ENCODE measurements around the gene SERINC1. TPM values are rescaled to one million over a fixed set of nuclear protein-coding genes. Genes with fewer than 3 reads are reported as not detected.

Gene SERINC1
- total RNA-seq, 6 donors from 2014 or later, result 30.4 to 222 (median 188) TPM

DNA sequence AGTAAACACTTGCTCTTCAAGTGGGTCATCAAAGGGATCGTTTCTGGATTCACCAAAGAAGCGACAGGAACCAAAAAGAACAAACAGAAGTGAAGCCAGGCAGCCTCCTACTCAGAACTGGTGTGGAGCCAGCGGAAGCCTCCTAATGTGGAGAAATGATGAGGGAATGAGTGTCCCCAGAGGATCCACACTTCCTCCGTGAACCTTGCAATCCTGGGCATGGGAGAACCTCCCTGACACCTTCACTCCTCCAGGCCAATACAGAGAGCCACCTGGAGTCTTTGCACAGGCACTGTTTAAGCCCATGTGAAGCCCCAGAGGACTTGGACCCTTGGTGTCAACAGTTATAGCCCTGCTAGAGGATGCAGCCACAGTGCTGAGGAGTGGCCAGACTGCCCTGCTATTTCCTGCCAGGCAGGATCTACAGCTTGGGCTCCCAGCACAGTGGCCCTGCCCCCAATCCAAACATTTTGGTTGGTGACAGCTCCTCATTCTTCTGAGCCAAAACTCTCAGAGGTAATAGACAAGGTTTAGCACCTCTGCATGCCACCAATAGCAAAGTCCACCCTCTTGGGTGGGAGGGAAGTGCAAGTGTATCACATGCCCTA, 23.2 kb upstream of the SERINC1 start:
- TF ChIP-seq EP300 (IDR thresholded peaks at IDR 0.05) (no peak), POLR2A (IDR thresholded peaks at IDR 0.05) (no peak), POLR2AphosphoS5 (IDR thresholded peaks at IDR 0.05) (no peak)
- TF ChIP-seq, protein P1, sequence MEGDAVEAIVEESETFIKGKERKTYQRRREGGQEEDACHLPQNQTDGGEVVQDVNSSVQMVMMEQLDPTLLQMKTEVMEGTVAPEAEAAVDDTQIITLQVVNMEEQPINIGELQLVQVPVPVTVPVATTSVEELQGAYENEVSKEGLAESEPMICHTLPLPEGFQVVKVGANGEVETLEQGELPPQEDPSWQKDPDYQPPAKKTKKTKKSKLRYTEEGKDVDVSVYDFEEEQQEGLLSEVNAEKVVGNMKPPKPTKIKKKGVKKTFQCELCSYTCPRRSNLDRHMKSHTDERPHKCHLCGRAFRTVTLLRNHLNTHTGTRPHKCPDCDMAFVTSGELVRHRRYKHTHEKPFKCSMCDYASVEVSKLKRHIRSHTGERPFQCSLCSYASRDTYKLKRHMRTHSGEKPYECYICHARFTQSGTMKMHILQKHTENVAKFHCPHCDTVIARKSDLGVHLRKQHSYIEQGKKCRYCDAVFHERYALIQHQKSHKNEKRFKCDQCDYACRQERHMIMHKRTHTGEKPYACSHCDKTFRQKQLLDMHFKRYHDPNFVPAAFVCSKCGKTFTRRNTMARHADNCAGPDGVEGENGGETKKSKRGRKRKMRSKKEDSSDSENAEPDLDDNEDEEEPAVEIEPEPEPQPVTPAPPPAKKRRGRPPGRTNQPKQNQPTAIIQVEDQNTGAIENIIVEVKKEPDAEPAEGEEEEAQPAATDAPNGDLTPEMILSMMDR (IDR thresholded peaks at IDR 0.05), result no peak
- DNase-seq (peak in 1 of 2 donors; percentile 48), ATAC-seq (ENCODE audit: low FRiP score in 2 of 2) (peak in 1 of 2 donors; percentile 67)
- WGBS, 2 donors, result 76 to 78% methylated on average over 4 of the region's 4 CpGs
- H3K27me3 ChIP-seq, result no peaks in the 10 kb centered on the region
- H3K9me3 ChIP-seq, result peaks cover 0 to 8% (median 3%) of the 10 kb centered on the region in 4 donors
- no peak overlapping the region for H3K27ac ChIP-seq
- peaks cover 0 to 7% (median 0%) of the 10 kb centered on the region in 4 donors for H3K4me1 ChIP-seq
- H3K4me3 ChIP-seq, result no peak overlapping the region
- H3K36me3 ChIP-seq, result no peaks in the 10 kb centered on the region

DNA sequence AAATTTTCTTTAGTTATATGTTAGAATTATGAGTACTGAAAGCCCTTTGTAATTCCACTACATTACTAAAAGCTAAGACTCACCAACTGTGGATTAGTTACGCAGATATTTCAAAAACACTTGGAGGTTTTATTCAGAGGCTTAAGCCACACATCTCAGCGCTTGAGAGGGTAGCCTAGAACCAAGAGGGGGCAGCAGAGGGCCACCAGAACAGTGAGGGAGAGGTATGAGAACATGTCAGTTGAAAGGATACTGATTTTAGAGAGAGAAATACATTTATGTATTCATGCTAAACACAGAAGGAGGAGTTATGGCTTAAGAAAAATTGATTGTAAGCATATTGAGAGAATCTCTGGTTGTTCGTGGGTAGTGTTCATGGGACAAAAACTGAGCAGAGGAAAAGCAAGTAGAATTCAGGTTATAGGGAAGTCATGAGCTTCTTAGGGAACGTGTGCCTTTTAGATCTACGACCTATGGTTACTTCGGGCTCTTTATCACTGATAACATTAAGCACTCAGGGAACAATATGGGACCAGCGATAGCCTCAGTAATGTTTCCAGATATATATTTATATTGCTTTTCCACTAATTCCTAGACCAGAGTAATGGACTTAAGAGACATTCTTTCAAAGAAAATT, 20.4 kb upstream of the SERINC1 start:
- ATAC-seq (ENCODE audit: low FRiP score in 2 of 2), result peak; percentile 88 to 92
- Histone ChIP-seq H3K9me3 (peaks cover 0 to 7% (median 3%) of the 10 kb centered on the region in 4 donors), H3K27me3 (no peaks in the 10 kb centered on the region), H3K4me3 (no peak overlapping the region), H3K4me1 (peaks cover 0 to 7% (median 0%) of the 10 kb centered on the region in 4 donors), H3K27ac (no peak overlapping the region), H3K36me3 (no peaks in the 10 kb centered on the region)
- 26 to 28% methylated on average over 7 of the region's 7 CpGs for WGBS, 2 donors
- no peak for TF ChIP-seq EP300 (IDR thresholded peaks at IDR 0.05)
- TF ChIP-seq, protein P1 (IDR thresholded peaks at IDR 0.05), result peak; percentile 28 to 85 (median 62)
- DNase-seq, result peak in 1 of 2 donors; percentile 70

DNA sequence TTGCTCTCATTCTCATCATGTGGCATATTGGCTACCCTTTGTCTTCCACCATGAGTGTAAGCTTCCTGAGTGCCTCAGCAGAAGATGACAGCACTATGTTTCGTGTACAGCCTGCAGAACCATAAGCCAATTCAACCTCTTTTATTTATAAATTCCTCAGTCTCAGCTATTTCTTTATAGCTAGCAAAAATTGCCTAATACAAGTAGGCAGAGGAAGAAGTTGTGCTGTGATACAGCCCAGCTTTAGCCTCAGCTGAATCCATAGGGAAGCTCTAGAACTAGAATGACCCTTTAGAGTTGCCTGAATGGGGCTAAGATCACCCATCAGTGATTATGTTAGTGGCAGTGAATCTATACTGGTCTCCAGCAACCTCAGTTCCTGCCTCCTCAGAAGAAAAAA, 19.0 kb upstream of the SERINC1 start:
- no peak for ATAC-seq (ENCODE audit: low FRiP score in 2 of 2)
- no peak for TF ChIP-seq POLR2A (IDR thresholded peaks at IDR 0.05)
- no peak for TF ChIP-seq POLR2AphosphoS5 (IDR thresholded peaks at IDR 0.05)
- no peak for TF ChIP-seq EP300 (IDR thresholded peaks at IDR 0.05)
- TF ChIP-seq, protein P1 (IDR thresholded peaks at IDR 0.05), result no peak
- Histone ChIP-seq H3K36me3 (no peaks in the 10 kb centered on the region), H3K4me3 (no peak overlapping the region), H3K4me1 (peaks cover 0 to 7% (median 0%) of the 10 kb centered on the region in 4 donors), H3K27me3 (no peaks in the 10 kb centered on the region), H3K27ac (no peak overlapping the region), H3K9me3 (no peaks in the 10 kb centered on the region)
- no peak for DNase-seq
- 63 to 70% methylated on average over 1 of the region's 1 CpG for WGBS, 2 donors

DNA sequence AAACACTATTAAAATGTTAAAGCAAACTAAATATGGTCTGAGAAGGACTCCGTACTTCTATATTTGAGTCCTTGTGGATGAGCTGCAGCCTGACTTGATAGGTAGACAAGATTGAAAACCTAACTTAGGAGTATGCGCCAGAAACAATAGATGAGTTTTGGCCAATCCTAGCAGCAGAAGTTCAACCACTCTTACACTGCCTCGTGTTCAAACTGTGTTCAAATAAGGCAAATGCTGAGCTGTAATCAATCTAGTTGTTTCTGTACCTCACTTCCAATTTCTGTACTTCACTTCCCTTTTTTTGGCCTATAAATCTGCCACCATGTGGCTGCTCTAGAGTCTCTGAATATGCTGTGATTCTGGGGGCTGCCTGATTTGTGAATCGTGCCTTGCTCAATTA, 13.2 kb upstream of the SERINC1 start:
- no peaks in the 10 kb centered on the region for H3K9me3 ChIP-seq
- no peaks in the 10 kb centered on the region for H3K27me3 ChIP-seq
- ATAC-seq (ENCODE audit: low FRiP score in 2 of 2), result no peak
- no peak overlapping the region for H3K27ac ChIP-seq
- DNase-seq, result no peak
- H3K4me3 ChIP-seq, result no peak overlapping the region
- TF ChIP-seq POLR2AphosphoS5 (IDR thresholded peaks at IDR 0.05), result no peak
- no peak for TF ChIP-seq EP300 (IDR thresholded peaks at IDR 0.05)
- TF ChIP-seq, protein P1 (IDR thresholded peaks at IDR 0.05), result no peak
- TF ChIP-seq POLR2A (IDR thresholded peaks at IDR 0.05), result no peak
- H3K36me3 ChIP-seq, result no peaks in the 10 kb centered on the region
- WGBS, 2 donors, result 71 to 72% methylated on average over 4 of the region's 4 CpGs
- H3K4me1 ChIP-seq, result no peaks in the 10 kb centered on the region

DNA sequence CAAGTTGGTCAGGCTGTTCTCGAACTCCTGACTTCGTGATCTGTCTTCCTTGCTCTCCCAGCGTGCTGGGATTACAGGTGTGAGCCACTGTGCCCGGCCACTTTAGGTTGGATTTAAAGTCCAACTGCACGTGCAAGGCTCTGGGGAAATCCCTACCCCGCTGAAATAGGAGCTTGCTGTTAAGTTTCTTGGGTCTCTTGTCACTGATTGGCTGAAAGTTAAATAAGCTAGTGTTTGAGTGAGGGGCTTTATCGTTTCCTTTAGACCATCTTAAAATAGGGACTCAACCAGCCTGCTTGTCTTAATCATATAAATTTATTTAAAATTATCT, 11.1 kb upstream of the SERINC1 start:
- no peak for ATAC-seq (ENCODE audit: low FRiP score in 2 of 2)
- TF ChIP-seq, protein P1 (IDR thresholded peaks at IDR 0.05), result no peak
- TF ChIP-seq POLR2A (IDR thresholded peaks at IDR 0.05) (no peak), EP300 (IDR thresholded peaks at IDR 0.05) (no peak), POLR2AphosphoS5 (IDR thresholded peaks at IDR 0.05) (no peak)
- H3K27ac ChIP-seq, result no peak overlapping the region

More for the DNA sequence above, 11.1 kb upstream of the SERINC1 start:
- DNase-seq, result no peak
- no peaks in the 10 kb centered on the region for H3K27me3 ChIP-seq
- H3K36me3 ChIP-seq, result no peaks in the 10 kb centered on the region
- no peak overlapping the region for H3K4me3 ChIP-seq
- no peaks in the 10 kb centered on the region for H3K9me3 ChIP-seq
- 73 to 81% methylated on average over 7 of the region's 7 CpGs for WGBS, 2 donors
- H3K4me1 ChIP-seq, result no peaks in the 10 kb centered on the region
